GM13976 (cell line): ENCODE results near the gene FLT1.

Source experiments
- DNase-seq: peaks from one replicate; pipeline ENCODE4 v3.0.0; 2012; ENCODE audit warnings: low spot score
- in situ Hi-C: fragments of 300-500 bp; cut with MboI; formaldehyde crosslinking; loops from one replicate; pipeline ENCODE4 v1.12.0; 2022; ENCODE audit warnings: low sequenced_read_pairs, mixed read lengths, inconsistent platforms; ENCODE audit not compliant: unreplicated experiment
- TF ChIP-seq, protein P1 (sequence below): IDR thresholded peaks from 2 replicates; pipeline ENCODE4 v1.5.1; 2012; ENCODE audit warnings: borderline replicate concordance, mild to moderate bottlenecking; ENCODE audit not compliant: insufficient read depth; ENCODE audit errors: extremely low read depth, missing control alignments, control extremely low read depth

FLT1 gene

DNA sequence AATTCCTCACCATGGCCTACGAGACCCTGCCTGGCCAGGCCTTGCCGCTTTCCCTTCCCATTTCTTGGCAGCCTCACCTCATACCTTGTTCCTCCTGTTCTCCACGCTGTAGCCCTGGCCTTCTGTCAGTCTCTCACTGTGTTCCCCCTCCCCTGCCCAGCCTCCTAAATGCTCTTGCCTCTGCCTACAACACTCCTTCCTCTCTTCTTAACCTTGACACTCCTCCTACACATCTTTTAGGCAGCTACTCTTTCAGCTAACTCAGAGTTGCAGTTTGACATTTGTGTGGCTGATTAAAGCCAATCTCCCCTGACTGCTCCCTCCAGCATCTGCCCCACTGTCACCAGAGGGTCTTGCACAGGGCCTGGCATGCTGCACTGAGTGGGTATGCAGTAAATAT, 150.8 kb downstream of the FLT1 start:
- no peak for DNase-seq
- TF ChIP-seq, protein P1, sequence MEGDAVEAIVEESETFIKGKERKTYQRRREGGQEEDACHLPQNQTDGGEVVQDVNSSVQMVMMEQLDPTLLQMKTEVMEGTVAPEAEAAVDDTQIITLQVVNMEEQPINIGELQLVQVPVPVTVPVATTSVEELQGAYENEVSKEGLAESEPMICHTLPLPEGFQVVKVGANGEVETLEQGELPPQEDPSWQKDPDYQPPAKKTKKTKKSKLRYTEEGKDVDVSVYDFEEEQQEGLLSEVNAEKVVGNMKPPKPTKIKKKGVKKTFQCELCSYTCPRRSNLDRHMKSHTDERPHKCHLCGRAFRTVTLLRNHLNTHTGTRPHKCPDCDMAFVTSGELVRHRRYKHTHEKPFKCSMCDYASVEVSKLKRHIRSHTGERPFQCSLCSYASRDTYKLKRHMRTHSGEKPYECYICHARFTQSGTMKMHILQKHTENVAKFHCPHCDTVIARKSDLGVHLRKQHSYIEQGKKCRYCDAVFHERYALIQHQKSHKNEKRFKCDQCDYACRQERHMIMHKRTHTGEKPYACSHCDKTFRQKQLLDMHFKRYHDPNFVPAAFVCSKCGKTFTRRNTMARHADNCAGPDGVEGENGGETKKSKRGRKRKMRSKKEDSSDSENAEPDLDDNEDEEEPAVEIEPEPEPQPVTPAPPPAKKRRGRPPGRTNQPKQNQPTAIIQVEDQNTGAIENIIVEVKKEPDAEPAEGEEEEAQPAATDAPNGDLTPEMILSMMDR: no peak
- in situ Hi-C loops: no loop called here

GRCh38 chr13:28342251-28342650, 152.7 kb downstream of the FLT1 start:
- in situ Hi-C loops: no loop called here
- no peak for DNase-seq
- TF ChIP-seq, protein P1: no peak

DNA sequence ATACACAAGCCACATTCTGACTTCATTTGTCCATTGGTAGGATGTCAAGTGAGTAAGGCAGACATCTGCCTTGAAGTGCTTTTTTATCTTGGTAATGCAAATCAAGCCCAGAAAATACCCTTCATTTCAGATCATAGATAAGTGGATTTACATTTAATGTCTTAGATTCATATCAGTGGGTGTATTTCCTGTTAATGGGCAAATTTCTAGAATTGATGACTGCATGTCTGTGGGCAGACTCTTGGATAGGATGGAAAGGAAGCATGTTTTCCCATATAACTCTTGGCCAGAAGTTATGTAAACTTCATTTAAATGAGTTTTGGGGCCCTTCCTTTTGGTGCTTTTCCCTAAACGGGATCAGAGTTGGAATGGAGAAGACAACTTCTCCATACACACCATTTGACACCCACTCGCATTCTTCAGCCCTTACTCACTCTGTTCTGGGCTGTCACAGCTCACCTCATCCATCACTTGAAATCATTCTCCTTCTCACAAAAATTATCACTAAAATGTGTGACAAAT, 154.6 kb downstream of the FLT1 start:
- DNase-seq: no peak
- in situ Hi-C loops: no loop called here
- TF ChIP-seq, protein P1: no peak

GRCh38 chr13:28339419-28339818, 155.5 kb downstream of the FLT1 start:
- in situ Hi-C loops: no loop called here
- TF ChIP-seq, protein P1: no peak
- no peak for DNase-seq

DNA sequence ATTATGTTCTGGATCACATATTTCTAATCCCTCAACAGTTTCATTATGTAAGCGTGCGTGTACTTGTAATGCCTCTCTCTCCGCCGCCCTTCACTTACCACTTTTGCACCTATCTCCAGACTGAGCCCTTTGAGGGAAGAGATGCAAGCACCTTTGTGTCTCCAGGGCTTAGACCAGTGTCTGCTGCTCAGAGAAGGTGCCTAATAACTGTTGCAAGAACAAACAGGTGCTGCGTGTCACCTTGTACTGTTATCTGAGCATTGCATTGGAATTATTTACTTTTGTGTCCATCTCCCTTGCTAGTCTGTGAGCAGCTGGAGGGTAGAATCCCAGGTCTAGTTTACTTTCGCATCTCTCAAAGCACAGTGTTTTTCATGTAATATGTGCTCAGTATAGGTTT, 156.2 kb downstream of the FLT1 start:
- in situ Hi-C loops: no loop called here
- no peak for DNase-seq
- TF ChIP-seq, protein P1: no peak

DNA sequence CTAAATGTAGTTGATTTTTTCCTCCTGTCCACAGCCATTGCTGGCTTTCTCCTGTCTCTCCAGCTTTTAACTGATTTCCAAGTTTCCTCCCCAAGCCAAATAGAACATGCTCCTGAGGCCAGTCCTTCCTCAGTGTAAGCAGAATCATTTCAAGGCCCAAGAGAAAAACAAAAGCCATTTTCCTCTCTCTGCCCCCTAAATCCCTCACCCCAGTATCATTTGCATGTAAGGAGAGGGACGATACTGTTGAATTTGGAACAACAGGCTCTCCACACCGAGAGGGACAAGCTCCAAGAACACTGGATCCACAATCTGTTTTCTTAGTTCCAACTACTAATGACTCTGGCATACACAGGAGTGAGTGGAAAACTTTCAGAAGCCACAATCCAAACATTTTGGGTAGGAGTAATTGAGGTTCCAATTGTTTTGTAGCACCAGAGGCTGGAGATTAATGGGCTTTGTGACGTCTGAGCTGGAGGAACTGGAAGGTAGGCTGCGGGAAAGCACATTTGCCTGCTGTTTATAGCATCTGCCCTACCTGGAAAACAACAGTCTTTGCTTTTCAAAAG, 156.8 kb downstream of the FLT1 start:
- TF ChIP-seq, protein P1: no peak
- in situ Hi-C loops: no loop called here
- no peak for DNase-seq

DNA sequence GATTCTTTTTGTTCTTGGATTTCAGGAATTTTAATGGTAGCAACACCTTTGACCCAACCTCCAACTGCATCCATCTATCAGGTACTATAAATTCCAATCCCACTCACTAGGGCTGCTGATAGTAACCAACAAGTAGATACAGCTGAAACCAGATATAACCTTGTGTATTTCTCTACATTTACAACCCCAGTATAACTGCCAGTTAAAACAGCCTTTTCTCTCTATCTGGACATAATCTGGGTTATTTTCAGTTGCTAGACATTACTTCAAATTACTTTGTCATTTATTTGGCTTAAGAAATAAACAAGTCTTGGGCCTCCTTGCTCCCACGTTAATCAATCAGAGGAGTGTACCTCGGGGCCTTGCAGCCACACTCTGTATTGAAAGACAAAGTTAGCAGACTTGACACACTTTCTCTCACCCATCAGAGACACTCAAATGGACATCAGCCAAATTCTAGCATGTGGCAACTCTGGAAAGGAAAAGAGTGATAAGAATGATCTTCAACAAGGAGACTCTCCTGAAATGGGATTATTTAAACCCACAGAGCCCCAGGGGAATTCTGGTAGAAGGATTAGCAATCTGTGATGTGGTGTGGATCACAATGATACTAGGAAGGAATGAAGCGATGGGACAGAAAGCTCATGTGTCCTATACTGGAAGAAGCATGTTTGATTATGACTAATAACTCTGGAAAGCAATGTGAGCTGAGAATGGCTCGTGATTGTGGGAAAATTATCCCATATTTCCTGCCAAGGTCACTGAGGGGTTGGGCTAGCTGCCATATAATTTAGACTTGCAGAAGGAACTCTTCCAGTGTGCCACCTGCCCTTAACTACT, 157.5 kb downstream of the FLT1 start:
- in situ Hi-C loops: no loop called here
- TF ChIP-seq, protein P1: no peak
- no peak for DNase-seq
